Natural killer cell treated with Interleukin-12 subunit alpha and Interleukin-12 subunit beta and Interleukin-15 and Interleukin-18, amount 100 ng/mL, for 72 hours (primary cell): ENCODE measurements around the gene CLIP4. TPM values are rescaled to one million over a fixed set of nuclear protein-coding genes. Genes with fewer than 3 reads are reported as not detected.

Experiments used
- ATAC-seq, 2 donors: fragments of 150-1000 bp; cut with Tn5 transposase in 1 of 2; sonication (Bioruptor Pico), chemical (Tn5 transposase) in 1 of 2; 2 replicates each; pipeline ENCODE4 v1.10.0; 2021
- DNase-seq: peaks from one replicate; pipeline ENCODE4 v3.0.0; 2022; ENCODE audit warnings: low spot score
- H3K27ac Mint-ChIP-seq, 2 donors: 1 replicate in 1 of 2; 2 replicates in 1 of 2; pipeline ENCODE4 v1.8.0; 2022; ENCODE audit warnings: mixed read lengths in 2 of 2, mild to moderate bottlenecking in 1 of 2, moderate library complexity in 1 of 2
- H3K27me3 Mint-ChIP-seq, 2 donors: 1 replicate in 1 of 2; 2 replicates in 1 of 2; pipeline ENCODE4 v1.8.0; 2022; ENCODE audit warnings: mixed read lengths in 2 of 2
- H3K36me3 Mint-ChIP-seq: one replicate; pipeline ENCODE4 v1.8.0; 2022; ENCODE audit warnings: mixed read lengths
- H3K4me1 Mint-ChIP-seq, 2 donors: 1 replicate in 1 of 2; 2 replicates in 1 of 2; pipeline ENCODE4 v1.8.0; 2022; ENCODE audit warnings: low read depth in 2 of 2, mixed read lengths in 2 of 2, mild to moderate bottlenecking in 1 of 2
- H3K4me3 Mint-ChIP-seq: one replicate; pipeline ENCODE4 v1.8.0; 2022; ENCODE audit warnings: mixed read lengths
- H3K9me3 Mint-ChIP-seq: 2 replicates; pipeline ENCODE4 v1.8.0; 2022; ENCODE audit warnings: mixed read lengths
- total RNA-seq, 2 donors: library from RNA; stranded (reverse); gene quantifications; one replicate each; pipeline ENCODE4 v1.2.3, GENCODE V29; 2022

CLIP4 gene
- total RNA-seq, 2 donors from 2014 or later: 24.4 to 40.6 TPM

DNA sequence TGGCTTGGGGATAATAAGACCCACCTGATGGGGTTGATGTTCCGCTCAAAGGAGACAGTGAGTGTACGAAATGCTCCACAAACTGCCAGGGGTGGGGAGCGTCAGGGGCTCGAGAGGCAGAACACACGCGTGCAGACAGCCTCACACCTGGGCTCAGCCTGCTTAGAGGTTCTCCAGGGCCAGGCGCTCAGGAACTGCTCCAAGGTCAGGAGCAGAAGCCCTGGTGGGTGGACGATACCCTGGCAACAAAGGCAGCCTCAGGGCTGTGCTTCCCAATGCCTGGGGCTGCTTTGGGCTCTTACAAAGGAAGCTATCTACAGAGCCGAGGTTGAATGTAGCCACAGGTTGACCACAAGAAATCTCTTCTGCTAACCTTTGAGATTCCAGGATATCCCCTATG is 114.4 kb downstream of the CLIP4 start:
- Mint-ChIP-seq H3K9me3 (no peaks in the 10 kb centered on the region), H3K27ac (no peak overlapping the region), H3K36me3 (no peaks in the 10 kb centered on the region), H3K4me3 (no peak overlapping the region), H3K27me3 (peaks cover 8 to 17% of the 10 kb centered on the region in 2 donors), H3K4me1 (no peaks in the 10 kb centered on the region)
- DNase-seq (no peak), ATAC-seq (no peak)

DNA sequence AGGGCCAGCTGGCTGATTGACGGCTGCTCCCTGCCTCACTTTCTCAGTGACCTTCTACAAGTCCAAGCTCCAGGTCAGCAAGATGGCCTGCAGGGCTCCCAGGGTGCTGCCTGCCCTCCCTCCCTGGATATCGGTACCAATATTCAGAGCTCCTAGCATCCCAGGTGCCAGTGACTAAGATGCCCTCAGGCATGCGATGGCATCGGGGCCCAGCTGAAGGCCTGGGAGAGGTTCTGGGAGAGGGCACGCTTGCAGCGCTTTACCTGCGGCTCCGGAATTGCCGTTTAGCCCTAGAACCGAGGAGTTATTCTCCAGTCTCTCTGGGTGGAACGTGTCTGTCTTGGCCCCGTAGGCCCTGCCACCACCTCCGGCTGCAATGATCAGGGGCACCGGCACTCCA is 116.8 kb downstream of the CLIP4 start:
- DNase-seq (no peak), ATAC-seq (no peak)
- Mint-ChIP-seq H3K27ac (no peak overlapping the region), H3K4me1 (no peaks in the 10 kb centered on the region), H3K36me3 (no peaks in the 10 kb centered on the region), H3K9me3 (no peaks in the 10 kb centered on the region), H3K27me3 (peaks cover 16% of the 10 kb centered on the region in 2 donors), H3K4me3 (no peak overlapping the region)

DNA sequence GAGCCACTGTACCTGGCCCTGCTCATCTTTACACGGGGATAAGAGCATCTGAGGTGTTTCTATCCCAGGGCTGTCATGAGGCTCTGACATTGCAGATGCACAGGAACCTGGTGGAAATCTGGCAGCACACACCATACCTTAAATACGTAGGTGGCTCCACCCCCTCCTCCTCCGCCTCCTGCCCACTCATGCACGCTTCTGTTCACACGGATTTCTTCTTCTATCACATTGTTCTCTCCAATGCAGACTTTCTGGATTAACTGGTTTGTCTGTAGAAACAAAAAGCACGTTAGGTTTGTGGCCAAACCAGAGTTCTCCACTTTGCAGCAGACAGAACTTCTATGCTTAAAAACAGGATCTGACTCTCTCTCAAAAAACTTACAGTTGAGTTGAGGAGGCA is 118.2 kb downstream of the CLIP4 start:
- no peaks in the 10 kb centered on the region for H3K9me3 Mint-ChIP-seq

DNA sequence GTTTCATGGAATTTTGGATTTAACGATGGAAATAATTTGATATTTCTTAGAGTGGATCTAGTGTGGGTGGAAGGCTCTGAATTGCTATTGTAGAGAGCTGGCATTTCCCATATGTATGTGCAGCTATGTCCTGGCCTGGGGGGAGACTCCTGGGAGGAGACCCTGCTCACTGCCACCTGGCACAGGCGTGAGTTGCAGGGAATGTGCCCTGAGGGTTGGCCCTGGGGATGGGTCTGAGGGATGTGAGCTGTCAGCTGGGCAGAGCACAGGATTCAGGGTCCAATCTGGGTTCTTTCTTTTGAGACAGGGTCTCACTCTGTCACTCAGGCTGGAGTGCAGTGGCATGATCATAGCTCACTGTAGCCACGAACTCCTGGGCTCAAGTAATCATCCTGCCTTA is 120.2 kb downstream of the CLIP4 start:
- Mint-ChIP-seq H3K4me1 (no peaks in the 10 kb centered on the region), H3K9me3 (no peaks in the 10 kb centered on the region), H3K27me3 (peaks cover 11 to 23% of the 10 kb centered on the region in 2 donors), H3K4me3 (no peak overlapping the region), H3K36me3 (no peaks in the 10 kb centered on the region), H3K27ac (no peak overlapping the region)
- ATAC-seq (no peak), DNase-seq (no peak)

More for the DNA sequence above, 118.2 kb downstream of the CLIP4 start:
- Mint-ChIP-seq H3K4me3 (no peak overlapping the region), H3K4me1 (no peaks in the 10 kb centered on the region), H3K27ac (no peak overlapping the region), H3K27me3 (peaks cover 15 to 23% of the 10 kb centered on the region in 2 donors), H3K36me3 (no peaks in the 10 kb centered on the region)
- DNase-seq (no peak), ATAC-seq (no peak)

DNA sequence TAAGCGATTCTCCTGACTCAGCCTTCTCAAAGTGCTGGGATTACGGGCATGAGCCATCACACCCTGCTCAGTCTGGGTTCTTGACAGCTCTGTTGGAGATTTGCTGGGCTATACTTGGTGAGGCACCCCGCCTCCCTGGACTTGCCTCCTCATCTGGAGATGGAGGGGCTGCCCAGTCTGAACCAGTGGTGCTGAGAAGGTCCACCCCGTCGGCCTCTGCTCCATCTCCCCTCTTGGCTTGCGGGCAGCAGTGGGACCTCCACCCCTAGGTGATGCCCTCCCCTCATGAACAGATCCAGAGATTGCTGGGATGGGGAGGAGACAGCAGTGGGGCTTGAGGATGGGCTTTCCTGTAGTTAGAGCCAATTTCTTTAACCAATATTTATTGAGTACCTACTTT is 120.9 kb downstream of the CLIP4 start:
- peaks cover 14 to 23% of the 10 kb centered on the region in 2 donors for H3K27me3 Mint-ChIP-seq
- no peak overlapping the region for H3K4me3 Mint-ChIP-seq
- no peaks in the 10 kb centered on the region for H3K9me3 Mint-ChIP-seq
- H3K27ac Mint-ChIP-seq: no peak overlapping the region
- ATAC-seq: no peak
- no peaks in the 10 kb centered on the region for H3K4me1 Mint-ChIP-seq
- DNase-seq: peak; percentile 57
- no peaks in the 10 kb centered on the region for H3K36me3 Mint-ChIP-seq

DNA sequence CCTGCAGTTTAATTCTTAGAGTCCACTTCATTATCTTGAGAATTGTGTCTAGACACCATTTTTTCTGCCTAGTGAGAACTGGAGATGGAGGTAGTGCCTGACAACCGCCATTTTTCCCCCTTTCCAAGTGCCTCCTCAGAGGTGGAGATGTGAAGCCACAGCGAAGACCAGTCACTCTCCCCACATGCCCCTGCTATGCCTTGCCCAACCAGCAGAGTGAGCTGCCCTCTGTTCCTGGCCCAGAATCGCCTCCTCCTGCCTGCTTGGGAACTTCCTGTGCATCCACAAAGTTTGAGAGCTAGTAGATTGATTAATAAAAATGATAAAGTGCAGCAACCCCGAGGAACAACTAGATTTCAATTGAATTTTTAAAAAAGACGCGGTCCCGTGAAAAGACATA is 123.3 kb downstream of the CLIP4 start:
- H3K9me3 Mint-ChIP-seq: no peaks in the 10 kb centered on the region
- H3K4me3 Mint-ChIP-seq: no peak overlapping the region
- DNase-seq (no peak), ATAC-seq (no peak)
- no peaks in the 10 kb centered on the region for H3K36me3 Mint-ChIP-seq
- H3K27me3 Mint-ChIP-seq: peaks cover 19 to 21% of the 10 kb centered on the region in 2 donors
- no peak overlapping the region for H3K27ac Mint-ChIP-seq
- H3K4me1 Mint-ChIP-seq: no peaks in the 10 kb centered on the region

Other genes with a start within 250 kb of the CLIP4 start
- 10 to 100 TPM; 15.7 to 22.3 TPM for gene TRMT61B, start 245.1 kb upstream of the CLIP4 start, total RNA-seq
- 100 to 1,000 TPM in 1 of 2 donors, 10 to 100 TPM in 1; 85.8 to 143 TPM for gene WDR43, start 220.7 kb upstream of the CLIP4 start, total RNA-seq
- 1 to 10 TPM; 6.8 to 7.7 TPM for gene TOGARAM2, start 134.1 kb upstream of the CLIP4 start, total RNA-seq
- gene PCARE, start 40.9 kb upstream of the CLIP4 start, total RNA-seq: not detected